Mucosa of rectum (tissue), 2 donors: ENCODE results near the gene FMN2.
"Not testable (repeated sequence)": the region's sequence is repeated elsewhere in the genome, so short reads cannot be mapped to it uniquely, and the experiment has no call there.

Experiments used
- H3K27ac ChIP-seq, 2 donors: one replicate each; pipeline ENCODE4 v1.7.0; 2013; ENCODE audit warnings: inconsistent platforms in 2 of 2, low read depth in 2 of 2, low read length in 2 of 2
- H3K27me3 ChIP-seq, 2 donors: one replicate each; pipeline ENCODE4 v1.7.0; 2013; ENCODE audit warnings: low read length in 2 of 2; ENCODE audit not compliant: control insufficient read depth in 2 of 2, insufficient read depth in 2 of 2
- H3K36me3 ChIP-seq, 2 donors: one replicate each; pipeline ENCODE4 v1.7.0; 2013; ENCODE audit warnings: low read length in 2 of 2; ENCODE audit not compliant: control insufficient read depth in 2 of 2, insufficient read depth in 2 of 2
- H3K4me1 ChIP-seq, 2 donors: one replicate each; pipeline ENCODE4 v1.7.0; 2013; ENCODE audit warnings: low read length in 2 of 2, mild to moderate bottlenecking in 1 of 2; ENCODE audit not compliant: control insufficient read depth in 2 of 2, insufficient read depth in 2 of 2
- H3K4me3 ChIP-seq, 2 donors: one replicate each; pipeline ENCODE4 v1.7.0; 2013; ENCODE audit warnings: low read length in 2 of 2
- H3K9ac ChIP-seq, 2 donors: one replicate each; pipeline ENCODE4 v1.7.0; 2013; ENCODE audit warnings: low read length in 2 of 2, low read depth in 1 of 2, mild to moderate bottlenecking in 1 of 2
- H3K9me3 ChIP-seq, 2 donors: one replicate each; pipeline ENCODE4 v1.7.0; 2013; ENCODE audit warnings: low read length in 2 of 2; ENCODE audit not compliant: control insufficient read depth in 2 of 2
- donor health status: healthy.
- donor health status: Normal muscosa, but diverticular disease.

The FMN2 gene

DNA sequence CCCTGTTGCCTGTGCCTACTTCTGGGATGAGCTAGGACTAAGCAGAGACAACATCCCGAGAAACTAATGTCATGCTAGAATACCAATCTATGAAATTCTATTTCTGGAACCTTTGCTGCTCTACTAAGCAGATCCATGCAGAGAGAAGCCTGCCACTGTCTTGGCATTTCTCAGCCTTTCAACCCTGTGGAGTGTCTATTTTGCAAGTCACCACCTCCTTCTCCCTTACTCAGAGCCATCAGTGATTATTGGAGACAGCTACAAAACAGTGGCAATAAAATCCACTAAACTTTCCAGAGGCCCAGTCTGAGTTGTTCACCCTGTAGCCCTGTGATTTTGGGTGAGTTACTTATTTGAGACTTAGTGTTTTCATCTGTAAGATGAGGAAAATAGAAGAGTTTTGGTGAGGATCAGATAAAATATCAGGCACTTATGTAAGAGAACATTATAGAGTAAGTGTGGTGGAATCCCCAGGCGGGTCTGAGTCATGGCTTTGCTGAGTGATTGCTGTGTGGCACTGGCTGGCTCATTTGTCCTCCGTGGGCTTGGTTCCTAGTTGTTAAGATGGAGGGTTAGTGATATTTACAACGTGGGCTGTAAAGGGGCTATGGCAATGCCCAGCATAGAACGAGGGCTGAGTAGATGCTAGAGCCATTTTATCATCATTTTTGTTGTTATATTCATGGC, 61.1 kb downstream of the FMN2 start:
- Histone ChIP-seq H3K27ac (no peak overlapping the region), H3K9ac (no peak overlapping the region), H3K27me3 (no peaks in the 10 kb centered on the region), H3K36me3 (no peaks in the 10 kb centered on the region), H3K9me3 (no peaks in the 10 kb centered on the region), H3K4me1 (no peaks in the 10 kb centered on the region), H3K4me3 (no peak overlapping the region)

DNA sequence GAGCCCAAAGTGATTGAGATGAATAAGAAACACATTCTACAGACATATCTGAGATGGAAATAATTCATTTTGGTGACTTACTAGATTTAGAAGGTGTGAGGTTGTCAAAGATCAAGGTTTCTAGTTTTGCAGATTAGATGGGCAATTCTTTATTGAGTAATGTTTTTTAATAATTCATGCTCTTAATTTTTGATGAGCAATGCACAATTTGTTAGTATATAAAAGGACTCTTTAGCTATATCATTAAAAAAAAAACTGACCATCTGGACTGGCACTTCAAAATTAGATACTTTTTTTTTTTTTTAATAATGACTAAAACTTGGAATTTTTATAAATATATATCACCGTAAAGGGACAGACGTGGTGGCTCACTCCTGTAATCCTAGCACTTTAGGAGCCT, 63.9 kb downstream of the FMN2 start:
- Histone ChIP-seq H3K4me3 (no peak overlapping the region), H3K27ac (no peak overlapping the region), H3K36me3 (no peaks in the 10 kb centered on the region), H3K4me1 (no peaks in the 10 kb centered on the region), H3K9me3 (no peaks in the 10 kb centered on the region), H3K27me3 (no peaks in the 10 kb centered on the region), H3K9ac (no peak overlapping the region)

DNA sequence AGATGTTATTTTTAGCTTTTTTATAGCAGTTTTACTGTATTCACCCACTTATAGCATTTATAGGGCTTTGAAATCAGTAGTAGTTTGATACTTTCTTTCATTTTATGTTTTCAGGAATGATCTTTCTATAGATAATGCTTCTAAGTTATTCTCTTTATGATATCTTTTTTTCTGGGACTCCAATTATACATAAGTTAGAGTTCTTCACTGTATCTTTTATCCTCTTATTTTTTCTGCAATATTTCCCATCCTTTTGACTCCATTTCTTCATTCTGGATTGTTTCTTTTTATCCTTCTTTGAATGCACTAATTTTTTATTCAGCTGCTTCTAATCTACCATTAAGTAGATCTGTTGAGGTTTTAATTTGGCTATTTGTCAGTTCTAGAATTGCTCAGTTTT, 73.1 kb downstream of the FMN2 start:
- Histone ChIP-seq H3K9ac (no peak overlapping the region), H3K27ac (no peak overlapping the region), H3K4me1 (no peaks in the 10 kb centered on the region), H3K27me3 (no peaks in the 10 kb centered on the region), H3K36me3 (no peaks in the 10 kb centered on the region), H3K4me3 (no peak overlapping the region), H3K9me3 (no peaks in the 10 kb centered on the region)

DNA sequence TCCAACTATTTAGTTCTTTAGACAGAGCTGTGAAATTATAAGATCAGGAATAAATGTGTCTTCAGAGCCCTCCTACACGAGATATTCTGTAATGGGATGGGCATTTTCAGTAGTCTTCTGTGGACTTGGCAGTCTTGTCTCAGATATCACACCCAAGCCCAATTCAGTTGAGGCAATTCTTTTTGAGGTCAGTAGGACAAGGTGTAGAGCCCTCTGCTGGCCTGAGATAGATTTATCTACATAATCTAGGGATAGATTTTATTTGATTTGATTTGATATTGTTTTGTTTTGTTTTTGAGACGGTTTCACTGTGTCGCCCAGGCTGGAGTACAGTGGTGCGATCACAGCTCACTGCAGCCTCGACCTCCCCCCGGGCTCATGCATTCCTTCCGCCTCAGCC, 77.5 kb downstream of the FMN2 start:
- H3K4me3 ChIP-seq: no peak overlapping the region
- no peak overlapping the region for H3K9ac ChIP-seq
- H3K27me3 ChIP-seq: no peaks in the 10 kb centered on the region
- H3K4me1 ChIP-seq: no peaks in the 10 kb centered on the region
- no peaks in the 10 kb centered on the region for H3K36me3 ChIP-seq
- no peaks in the 10 kb centered on the region for H3K9me3 ChIP-seq
- H3K27ac ChIP-seq: no peak overlapping the region

DNA sequence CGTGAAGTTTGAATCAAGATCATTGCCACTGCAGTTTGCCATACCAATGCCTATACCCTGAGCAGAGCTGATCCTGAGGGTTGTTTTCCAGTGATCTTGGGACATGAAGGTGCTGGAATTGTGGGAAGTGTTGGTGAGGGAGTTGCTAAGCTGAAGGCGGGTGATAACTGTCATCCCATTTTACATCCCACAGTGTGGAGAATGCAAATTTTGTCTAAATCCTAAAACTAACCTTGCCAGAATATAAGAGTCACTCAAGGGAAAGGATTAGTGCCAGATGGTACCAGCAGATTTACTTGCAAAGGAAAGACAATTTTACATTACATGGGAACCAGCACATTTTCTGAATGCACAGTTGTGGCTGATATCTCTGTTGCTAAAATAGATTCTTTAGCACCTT, 78.6 kb downstream of the FMN2 start:
- Histone ChIP-seq H3K4me3 (no peak overlapping the region), H3K36me3 (no peaks in the 10 kb centered on the region), H3K27me3 (no peaks in the 10 kb centered on the region), H3K9me3 (no peaks in the 10 kb centered on the region), H3K4me1 (no peaks in the 10 kb centered on the region), H3K9ac (no peak overlapping the region), H3K27ac (no peak overlapping the region)

DNA sequence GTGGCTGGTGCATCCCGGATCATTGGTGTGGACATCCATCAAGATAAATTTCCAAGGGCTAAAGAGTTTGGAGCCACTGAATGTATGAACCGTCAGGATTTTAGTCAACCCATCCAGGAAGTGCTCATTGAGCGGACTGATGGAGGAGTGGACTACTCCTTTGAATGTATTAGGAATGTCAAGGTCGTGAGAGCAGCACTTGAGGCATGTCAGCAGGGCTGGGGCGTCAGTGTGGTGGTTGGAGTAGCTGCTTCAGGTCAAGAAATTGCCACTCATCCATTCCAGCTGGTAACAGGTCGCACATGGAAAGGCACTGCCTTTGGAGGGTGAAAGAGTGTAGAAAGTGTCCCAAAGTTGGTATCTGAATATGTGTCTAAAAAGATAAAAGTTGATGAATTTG, 79.1 kb downstream of the FMN2 start:
- Histone ChIP-seq H3K36me3 (no peaks in the 10 kb centered on the region), H3K4me3 (no peak overlapping the region), H3K27me3 (no peaks in the 10 kb centered on the region), H3K9me3 (no peaks in the 10 kb centered on the region), H3K9ac (no peak overlapping the region), H3K4me1 (no peaks in the 10 kb centered on the region), H3K27ac (no peak overlapping the region)

DNA sequence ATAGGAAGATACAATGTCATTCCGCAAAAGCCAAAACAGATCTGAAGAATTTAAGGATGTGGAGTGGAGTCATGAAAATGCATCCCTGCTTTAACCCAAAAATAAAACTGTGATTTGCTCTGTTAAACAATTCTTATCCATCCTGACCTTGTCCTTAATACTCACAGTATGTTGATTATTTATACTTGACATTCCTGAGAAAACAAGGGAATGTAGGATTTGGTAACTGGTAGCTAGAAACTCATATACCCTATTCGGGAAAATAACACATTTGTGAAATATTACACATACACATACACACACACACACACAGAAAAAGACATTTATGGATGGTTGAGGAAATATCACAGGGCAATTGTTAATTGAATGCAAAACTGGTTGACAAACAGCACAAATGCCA, 80.2 kb downstream of the FMN2 start:
- Histone ChIP-seq H3K9ac (no peak overlapping the region), H3K27ac (no peak overlapping the region), H3K27me3 (no peaks in the 10 kb centered on the region), H3K4me1 (no peaks in the 10 kb centered on the region), H3K4me3 (no peak overlapping the region), H3K36me3 (no peaks in the 10 kb centered on the region), H3K9me3 (no peaks in the 10 kb centered on the region)

DNA sequence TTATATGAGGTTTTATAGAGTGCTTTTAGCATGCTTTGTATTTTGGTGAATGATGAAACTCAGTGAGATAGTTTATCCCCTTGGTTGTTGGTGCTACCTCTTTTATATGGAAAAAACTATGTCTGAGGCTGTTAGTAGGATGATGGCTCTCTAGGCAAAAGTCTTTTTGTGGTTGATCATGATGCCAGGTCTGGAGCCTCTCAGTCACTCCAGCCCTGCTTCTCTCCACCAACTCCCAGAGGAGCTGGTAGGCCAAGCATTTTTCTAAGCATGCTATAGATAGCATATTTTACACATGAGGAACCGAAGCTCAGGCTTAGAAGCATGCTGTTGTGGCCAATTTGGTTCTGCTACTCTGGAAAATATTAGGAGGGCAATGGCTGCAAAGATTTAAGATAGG, 82.2 kb downstream of the FMN2 start:
- Histone ChIP-seq H3K9me3 (no peaks in the 10 kb centered on the region), H3K9ac (no peak overlapping the region), H3K4me1 (no peaks in the 10 kb centered on the region), H3K36me3 (no peaks in the 10 kb centered on the region), H3K27me3 (no peaks in the 10 kb centered on the region), H3K4me3 (no peak overlapping the region), H3K27ac (no peak overlapping the region)

DNA sequence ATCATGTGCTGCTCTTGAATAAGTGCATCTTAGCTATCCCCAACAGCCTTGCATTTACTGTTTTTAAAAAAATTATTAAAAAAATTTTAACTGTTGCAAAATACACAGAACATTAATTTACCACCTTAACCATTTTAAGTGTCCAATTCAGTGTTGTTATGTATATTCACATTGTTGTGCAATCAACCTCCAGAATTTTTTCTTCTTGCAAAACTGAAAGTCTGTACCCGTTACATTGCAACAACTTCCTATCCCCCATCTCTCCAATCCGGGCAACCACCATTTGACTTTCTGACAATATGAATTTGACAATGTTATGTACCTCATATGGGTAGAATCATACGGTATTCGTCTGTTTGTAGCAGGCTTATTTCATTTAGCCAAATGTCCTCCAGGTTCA, 83.1 kb downstream of the FMN2 start:
- H3K27me3 ChIP-seq: no peaks in the 10 kb centered on the region
- H3K9me3 ChIP-seq: no peaks in the 10 kb centered on the region
- H3K4me3 ChIP-seq: no peak overlapping the region
- no peak overlapping the region for H3K27ac ChIP-seq
- H3K36me3 ChIP-seq: no peaks in the 10 kb centered on the region
- H3K4me1 ChIP-seq: no peaks in the 10 kb centered on the region
- H3K9ac ChIP-seq: no peak overlapping the region

DNA sequence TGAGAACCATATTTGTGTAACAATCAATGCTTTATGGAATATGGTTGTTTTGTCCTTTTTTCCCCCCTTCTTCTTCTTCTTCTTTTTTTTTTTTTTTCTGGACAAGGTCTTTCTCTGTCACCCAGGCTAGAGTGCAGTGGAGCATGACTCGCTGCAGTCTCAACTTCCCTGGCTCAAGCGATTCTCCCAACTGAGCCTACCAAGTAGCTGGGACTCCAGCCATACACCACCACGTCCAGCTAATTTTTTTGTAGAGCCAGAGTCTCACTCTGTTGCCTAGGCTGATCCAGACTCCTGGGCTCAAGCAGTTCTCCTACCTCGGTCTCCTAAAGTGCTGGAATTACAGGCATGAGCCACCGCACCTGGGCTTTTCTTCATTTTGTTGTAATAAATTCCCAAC, 86.7 kb downstream of the FMN2 start:
- Histone ChIP-seq H3K27ac (no peak overlapping the region), H3K27me3 (no peaks in the 10 kb centered on the region), H3K9ac (no peak overlapping the region), H3K36me3 (no peaks in the 10 kb centered on the region), H3K4me1 (no peaks in the 10 kb centered on the region), H3K9me3 (no peaks in the 10 kb centered on the region), H3K4me3 (no peak overlapping the region)

DNA sequence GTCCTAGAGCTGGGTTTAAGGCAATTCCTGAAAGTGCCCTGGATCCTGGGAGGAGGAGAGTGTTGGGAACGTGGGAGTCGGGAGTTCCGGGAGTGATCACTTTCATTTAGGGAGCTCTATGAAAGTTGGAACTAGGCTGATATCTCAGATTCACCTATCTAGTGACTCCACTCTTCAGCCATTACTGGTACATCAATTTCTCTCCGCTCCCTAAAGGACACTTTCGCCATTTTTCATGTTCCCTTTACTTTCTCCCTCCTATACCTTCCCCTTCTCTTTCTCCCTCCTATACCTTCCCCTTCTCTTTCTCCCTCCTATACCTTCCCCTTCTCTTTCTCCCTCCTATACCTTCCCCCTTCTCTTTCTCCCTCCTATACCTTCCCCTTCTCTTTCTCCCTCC, 93.0 kb downstream of the FMN2 start:
- H3K9me3 ChIP-seq, H3K4me1 ChIP-seq, H3K27ac ChIP-seq: not testable (repeated sequence)

More for the DNA sequence above, 93.0 kb downstream of the FMN2 start:
- H3K27me3 ChIP-seq, H3K36me3 ChIP-seq, H3K4me3 ChIP-seq, H3K9ac ChIP-seq: not testable (repeated sequence)
